ENCODE data around the gene ZNF428. TPM values are rescaled to one million over a fixed set of nuclear protein-coding genes. Genes with fewer than 3 reads are reported as not detected.

The ZNF428 gene
- total and polyA plus RNA-seq, 2 of the 8 experiments (the other 6 are each of a cell fraction or from before 2014, with no cell fraction given), result 7.8 to 16.7 TPM

- TF ChIP-seq FOSL1 (IDR thresholded peaks at IDR 0.05; ENCODE audit: insufficient read depth, low read depth, low read length) (no peak), CBX8 (IDR thresholded peaks at IDR 0.05; ENCODE audit: borderline replicate concordance, low read depth, low read length) (no peak), CHD7 (IDR thresholded peaks at IDR 0.05; ENCODE audit: insufficient replicate concordance, low read length) (no peak), SRF (IDR thresholded peaks at IDR 0.05; ENCODE audit: low read depth, low read length) (no peak), SIX5 (IDR thresholded peaks at IDR 0.05; ENCODE audit: low read depth, low read length) (no peak), ASH2L (IDR thresholded peaks at IDR 0.05; ENCODE audit: low read length) (peak; percentile 39), KDM5A (IDR thresholded peaks at IDR 0.05; ENCODE audit: low read length) (no peak), EZH2 (IDR thresholded peaks at IDR 0.05; ENCODE audit: low read depth, low read length, severe bottlenecking) (no peak), HDAC2 (IDR thresholded peaks at IDR 0.05; ENCODE audit: borderline replicate concordance in 1 of 2, low read depth in 2 of 2, low read length in 2 of 2) (peak in 1 of 2 experiments; percentile 20; a peak in 1 of 4 replicates)
Measured at GRCh38 chr19:43639519-43640423, 20.3 kb upstream of the ZNF428 start, which contains the start of gene CADM4 (continued).
